GM23248 (cell line): ENCODE results near the gene IL4R. TPM values are rescaled to one million over a fixed set of nuclear protein-coding genes. Genes with fewer than 3 reads are reported as not detected.
A peak's percentile ranks its signal among the peaks of the same experiment; 100 is the strongest.

ENCODE experiments used
- DNase-seq: peaks from one replicate; pipeline ENCODE4 v3.0.0-alpha.2; 2015
- H2AFZ ChIP-seq: fragments of 200-600 bp; sonication (generic); 2 replicates; pipeline ENCODE4 v1.6.1; 2016; ENCODE audit warnings: antibody characterized with exemption
- H3F3A ChIP-seq: fragments of 200-600 bp; sonication (generic); 2 replicates; pipeline ENCODE4 v1.6.1; 2016; ENCODE audit warnings: mild to moderate bottlenecking, antibody characterized with exemption, mixed run types; ENCODE audit not compliant: insufficient read depth
- H3K27ac ChIP-seq: fragments of 200-600 bp; sonication (generic); 2 replicates; pipeline ENCODE4 v1.5.1; 2016; ENCODE audit warnings: mild to moderate bottlenecking
- H3K27me3 ChIP-seq: fragments of 200-600 bp; sonication (generic); replicated peaks from 2 replicates; pipeline ENCODE4 v1.6.1; 2016; ENCODE audit warnings: mild to moderate bottlenecking; ENCODE audit not compliant: insufficient read depth
- H3K36me3 ChIP-seq: fragments of 200-600 bp; sonication (generic); 2 replicates; pipeline ENCODE4 v1.6.1; 2016; ENCODE audit warnings: low read depth, mild to moderate bottlenecking
- H3K4me1 ChIP-seq: fragments of 200-600 bp; sonication (generic); 2 replicates; pipeline ENCODE4 v1.6.1; 2016; ENCODE audit warnings: mild to moderate bottlenecking; ENCODE audit not compliant: insufficient read depth
- H3K4me2 ChIP-seq: fragments of 200-600 bp; sonication (generic); one replicate; pipeline ENCODE4 v1.6.1; 2016; ENCODE audit warnings: mild to moderate bottlenecking; ENCODE audit not compliant: unreplicated experiment
- H3K4me3 ChIP-seq: fragments of 200-600 bp; sonication (generic); 2 replicates; pipeline ENCODE4 v1.5.1; 2016; ENCODE audit warnings: mild to moderate bottlenecking
- H3K79me2 ChIP-seq: fragments of 200-600 bp; sonication (generic); 2 replicates; pipeline ENCODE4 v1.6.1; 2016; ENCODE audit warnings: mild to moderate bottlenecking; ENCODE audit not compliant: insufficient read depth
- H3K9ac ChIP-seq: fragments of 200-600 bp; sonication (generic); 2 replicates; pipeline ENCODE4 v1.6.1; 2016; ENCODE audit warnings: mild to moderate bottlenecking
- H3K9me2 ChIP-seq: fragments of 200-600 bp; sonication (generic); 2 replicates; pipeline ENCODE4 v1.6.1; 2016; ENCODE audit warnings: mixed run types, mild to moderate bottlenecking, moderate library complexity; ENCODE audit not compliant: insufficient read depth
- H3K9me3 ChIP-seq: fragments of 200-600 bp; sonication (generic); one replicate; pipeline ENCODE4 v1.6.1; 2017; ENCODE audit warnings: low read depth
- H4K20me1 ChIP-seq: fragments of 200-600 bp; sonication (generic); 2 replicates; pipeline ENCODE4 v1.6.0; 2016; ENCODE audit not compliant: insufficient read depth
- EZH2 ChIP-seq: fragments of 200-600 bp; sonication (generic); IDR thresholded peaks from 2 replicates; pipeline ENCODE4 v1.6.1; 2018; ENCODE audit warnings: antibody characterized with exemption, mild to moderate bottlenecking; ENCODE audit not compliant: insufficient read depth, poor library complexity, severe bottlenecking
- EZH2phosphoT487 ChIP-seq: fragments of 200-600 bp; sonication (generic); IDR thresholded peaks from 2 replicates; pipeline ENCODE4 v1.6.1; 2018; ENCODE audit warnings: antibody characterized with exemption, moderate library complexity, mild to moderate bottlenecking, low read depth; ENCODE audit not compliant: insufficient read depth
- WGBS, 2 experiments: methylation state at CpG; one replicate each; pipeline ENCODE4 v1.1.6; 2015 to 2017; ENCODE audit warnings: low lambda C conversion rate in 2 of 2, low coverage in 1 of 2; ENCODE audit errors: missing lambda C conversion rate in 2 of 2; 5-methylcytosine and 5-hydroxymethylcytosine counted together
- in situ Hi-C: fragments of 300-500 bp; cut with MboI; formaldehyde crosslinking; loops from 2 replicates; pipeline ENCODE4 v1.15.0; 2020
- polyA plus RNA-seq: library from polyadenylated mRNA; unstranded; fragments of >200 nt; fragmentation: Nextera tagmentation; extraction: Ambion mirVana; gene quantifications from 2 replicates; pipeline ENCODE4 v1.2.1, GENCODE V29; 2016
- total RNA-seq: library from RNA; depleted of rRNA; stranded (reverse); fragments of >200 nt; shearing (Covaris generic); gene quantifications from 2 replicates; pipeline ENCODE4 v1.2.3, GENCODE V29; 2014

IL4R gene
- total and polyA plus RNA-seq, 2 experiments from 2014 or later: 11.7 to 17.7 TPM

GRCh38 chr16:27325736-27326135, 12.0 kb downstream of the IL4R start:
- Histone ChIP-seq H3K9me3 (no peaks in the 10 kb centered on the region), H3K36me3 (no peaks in the 10 kb centered on the region), H3K27me3 (no peaks in the 10 kb centered on the region), H2AFZ (no peak overlapping the region), H3F3A (peaks cover 44% of the 10 kb centered on the region), H3K79me2 (peaks cover 83% of the 10 kb centered on the region), H3K9ac (no peak overlapping the region), H3K4me2 (no peak overlapping the region), H3K4me3 (no peak overlapping the region), H3K9me2 (no peaks in the 10 kb centered on the region), H4K20me1 (no peaks in the 10 kb centered on the region), H3K27ac (peak overlapping the region; percentile 99), H3K4me1 (peaks cover 34% of the 10 kb centered on the region)
- DNase-seq: no peak
- WGBS, 2 experiments: 95 to 96% methylated on average over 8 of the region's 8 CpGs
- TF ChIP-seq EZH2phosphoT487 (no peak), EZH2 (no peak)
- in situ Hi-C loops: no loop called here

DNA sequence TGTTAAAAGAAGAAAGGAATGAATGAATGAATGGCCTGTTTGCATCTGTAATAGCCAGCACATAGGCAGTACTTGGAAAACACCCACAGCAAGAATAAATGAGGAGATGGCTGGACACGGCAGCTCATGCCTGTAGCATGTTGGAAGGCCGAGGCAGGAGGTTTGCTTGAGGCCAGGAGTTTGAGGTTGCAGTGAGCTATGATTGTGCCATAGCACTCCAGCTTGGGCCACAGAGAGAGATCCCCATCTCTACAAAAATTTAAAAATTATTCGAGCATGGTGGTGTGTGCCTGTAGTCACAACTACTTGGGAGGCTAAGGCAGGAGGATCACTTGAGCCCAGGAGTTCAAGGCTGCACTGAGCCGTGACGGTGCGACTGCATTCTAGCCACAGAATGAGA, 12.5 kb downstream of the IL4R start:
- no peaks in the 10 kb centered on the region for H4K20me1 ChIP-seq
- in situ Hi-C loops: no loop called here
- TF ChIP-seq EZH2phosphoT487 (no peak), EZH2 (no peak)
- peak overlapping the region; percentile 99 for H3K27ac ChIP-seq
- DNase-seq: no peak
- H3K4me1 ChIP-seq: peaks cover 34% of the 10 kb centered on the region
- no peak overlapping the region for H2AFZ ChIP-seq
- no peaks in the 10 kb centered on the region for H3K36me3 ChIP-seq
- WGBS, 2 experiments: 97 to 98% methylated on average over 6 of the region's 6 CpGs
- peak overlapping the region; percentile 81 for H3K9ac ChIP-seq
- H3K4me2 ChIP-seq: peak overlapping the region; percentile 74
- no peak overlapping the region for H3K4me3 ChIP-seq
- peaks cover 82% of the 10 kb centered on the region for H3K79me2 ChIP-seq
- H3K9me3 ChIP-seq: no peaks in the 10 kb centered on the region
- H3K9me2 ChIP-seq: no peaks in the 10 kb centered on the region
- no peaks in the 10 kb centered on the region for H3K27me3 ChIP-seq
- peaks cover 43% of the 10 kb centered on the region for H3F3A ChIP-seq

DNA sequence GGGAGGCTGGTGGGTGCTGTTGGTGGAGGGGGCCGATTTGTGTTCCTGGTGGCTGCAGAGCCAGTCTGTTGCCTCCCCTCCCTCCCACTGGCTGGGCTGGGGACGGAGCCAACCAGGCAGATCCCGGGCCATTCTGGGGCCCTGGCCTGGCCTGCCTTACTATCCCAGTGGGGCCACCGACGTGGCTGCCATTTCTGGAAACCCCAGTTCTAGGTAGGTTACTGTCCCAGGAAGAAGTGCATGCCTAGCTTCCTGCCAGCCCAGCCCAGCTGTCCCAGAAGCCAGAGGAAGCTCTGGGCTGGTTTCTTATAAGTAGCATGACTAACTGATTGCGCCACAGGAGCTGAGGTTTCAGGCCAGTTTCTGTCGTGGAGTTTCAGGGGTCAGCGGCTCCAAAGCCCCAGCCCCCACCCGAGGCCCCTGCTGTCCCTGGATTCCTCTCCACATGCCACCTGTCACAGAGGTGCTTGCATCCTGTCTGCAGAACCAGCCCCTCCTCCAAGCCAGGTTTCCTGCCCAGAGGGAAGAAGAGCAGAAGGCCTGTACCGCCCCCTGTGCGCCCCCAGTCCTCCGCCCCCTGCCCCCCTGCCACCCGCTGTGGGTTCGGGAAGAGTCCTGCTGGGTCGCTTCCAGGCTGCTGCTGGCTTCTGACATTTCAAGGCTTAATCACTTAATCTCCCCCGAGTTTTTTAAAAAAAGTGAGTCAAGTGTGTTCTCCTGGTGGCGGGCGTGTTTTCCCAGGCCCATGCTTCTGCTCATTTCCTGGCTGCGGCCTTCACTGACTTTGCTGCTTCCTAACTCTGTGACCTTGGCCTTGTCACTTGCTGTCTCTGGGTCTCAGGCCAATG, 13.2 kb downstream of the IL4R start:
- Histone ChIP-seq H3K9ac (peak overlapping the region; percentile 81), H3F3A (peaks cover 42% of the 10 kb centered on the region), H3K4me2 (peak overlapping the region; percentile 74), H3K27me3 (no peaks in the 10 kb centered on the region), H2AFZ (0 out of 2 replicates have a peak overlapping the region, but pooled peaks have one; percentile 26), H3K27ac (peak overlapping the region; percentile 99), H4K20me1 (no peaks in the 10 kb centered on the region), H3K4me3 (peak overlapping the region; percentile 24; the same call in 1 of the 2 replicates), H3K9me3 (no peaks in the 10 kb centered on the region), H3K4me1 (peaks cover 29% of the 10 kb centered on the region), H3K79me2 (peaks cover 79% of the 10 kb centered on the region), H3K36me3 (no peaks in the 10 kb centered on the region), H3K9me2 (no peaks in the 10 kb centered on the region)
- TF ChIP-seq EZH2phosphoT487: peak; percentile 82; the same call in 1 of the 2 replicates
- no peak for TF ChIP-seq EZH2
- WGBS, 2 experiments: 3 to 6% methylated on average over 16 to 19 of the region's 19 CpGs
- peak; percentile 99 for DNase-seq
- in situ Hi-C loops: no loop called here

DNA sequence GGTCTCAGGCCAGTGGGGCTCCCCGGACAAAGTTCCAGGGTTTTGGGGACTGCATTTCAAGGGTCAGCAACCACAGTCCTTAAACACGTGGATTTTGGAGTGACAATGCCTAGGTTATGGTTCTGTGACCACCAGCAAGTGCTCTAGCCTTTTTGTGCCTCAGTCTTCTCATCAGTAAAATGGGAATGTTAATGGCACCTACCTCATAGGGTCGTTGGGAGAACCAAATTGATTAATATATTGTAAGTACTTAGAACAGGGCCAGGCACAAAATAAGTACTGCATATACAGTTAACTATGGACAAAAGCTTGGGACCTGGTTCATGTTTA, 13.8 kb downstream of the IL4R start:
- Histone ChIP-seq H3K27ac (peak overlapping the region; percentile 99), H3K9ac (peak overlapping the region; percentile 81)
- 23 to 36% methylated on average over 3 of the region's 3 CpGs for WGBS, 2 experiments

More for the DNA sequence above, 13.8 kb downstream of the IL4R start:
- H3F3A ChIP-seq: peaks cover 42% of the 10 kb centered on the region
- H3K27me3 ChIP-seq: no peaks in the 10 kb centered on the region
- peak overlapping the region; percentile 74 for H3K4me2 ChIP-seq
- H3K4me1 ChIP-seq: peaks cover 29% of the 10 kb centered on the region
- no peak overlapping the region for H2AFZ ChIP-seq
- TF ChIP-seq EZH2 (no peak), EZH2phosphoT487 (no peak)
- no peaks in the 10 kb centered on the region for H3K9me3 ChIP-seq
- H4K20me1 ChIP-seq: no peaks in the 10 kb centered on the region
- no peak overlapping the region for H3K4me3 ChIP-seq
- no peaks in the 10 kb centered on the region for H3K9me2 ChIP-seq
- H3K36me3 ChIP-seq: no peaks in the 10 kb centered on the region
- DNase-seq: no peak
- peaks cover 79% of the 10 kb centered on the region for H3K79me2 ChIP-seq
- in situ Hi-C loops: no loop called here
